HAP-1 (cell line): ENCODE data around the gene CNTNAP2.

Source experiments
- DNase-seq, 2 experiments: peaks; one replicate each; pipeline ENCODE4 v3.0.0-alpha.2; 2016 to 2020; ENCODE audit warnings: low spot score in 2 of 2
- H3K27me3 ChIP-seq: fragments of 250-450 bp; sonication (Bioruptor Pico); 2 replicates; pipeline ENCODE4 v1.5.1; 2020; ENCODE audit warnings: low read depth, mild to moderate bottlenecking, moderate library complexity
- H3K36me3 ChIP-seq: fragments of 250-450 bp; sonication (Bioruptor Pico); replicated peaks from 2 replicates; pipeline ENCODE4 v1.5.1; 2020; ENCODE audit warnings: mild to moderate bottlenecking
- H3K4me1 ChIP-seq: fragments of 250-450 bp; sonication (Bioruptor Pico); 2 replicates; pipeline ENCODE4 v1.5.1; 2020; ENCODE audit warnings: mild to moderate bottlenecking
- H3K4me3 ChIP-seq: fragments of 250-450 bp; sonication (Bioruptor Pico); 2 replicates; pipeline ENCODE4 v1.5.1; 2020; ENCODE audit warnings: mild to moderate bottlenecking, moderate library complexity
- H3K9me3 ChIP-seq: fragments of 250-450 bp; sonication (Bioruptor Pico); 2 replicates; pipeline ENCODE4 v1.5.1; 2020; ENCODE audit warnings: mild to moderate bottlenecking, moderate library complexity
- in situ Hi-C: fragments of 300-500 bp; cut with MboI; formaldehyde crosslinking; loops from 3 replicates; pipeline ENCODE4 v1.14.3; 2020; ENCODE audit warnings: low sequenced_read_pairs, inconsistent platforms, mixed read lengths

CNTNAP2 gene

GRCh38 chr7:146791344-146792285, 675.0 kb downstream of the CNTNAP2 start:
- H3K4me3 ChIP-seq = no peak overlapping the region

GRCh38 chr7:146804620-146805019, 688.0 kb downstream of the CNTNAP2 start:
- no peak for DNase-seq
- Histone ChIP-seq H3K4me1 (no peaks in the 10 kb centered on the region), H3K9me3 (no peaks in the 10 kb centered on the region), H3K36me3 (no peaks in the 10 kb centered on the region), H3K27me3 (no peaks in the 10 kb centered on the region), H3K4me3 (no peak overlapping the region)
- in situ Hi-C loops = no loop called here

More at GRCh38 chr7:146791344-146792285, 675.0 kb downstream of the CNTNAP2 start:
- DNase-seq = peak in 1 of 2 experiments; percentile 4
- no peaks in the 10 kb centered on the region; the same call in 1 of the 2 replicates for H3K4me1 ChIP-seq
- no peaks in the 10 kb centered on the region for H3K36me3 ChIP-seq
- no peaks in the 10 kb centered on the region for H3K27me3 ChIP-seq
- H3K9me3 ChIP-seq = no peaks in the 10 kb centered on the region
- in situ Hi-C loops = no loop called here

GRCh38 chr7:146805082-146805481, 688.5 kb downstream of the CNTNAP2 start:
- DNase-seq = no peak
- in situ Hi-C loops = no loop called here
- no peaks in the 10 kb centered on the region for H3K9me3 ChIP-seq
- no peak overlapping the region for H3K4me3 ChIP-seq
- H3K36me3 ChIP-seq = no peaks in the 10 kb centered on the region
- H3K4me1 ChIP-seq = no peaks in the 10 kb centered on the region
- no peaks in the 10 kb centered on the region for H3K27me3 ChIP-seq

GRCh38 chr7:146826329-146826728, 709.7 kb downstream of the CNTNAP2 start:
- no peaks in the 10 kb centered on the region for H3K36me3 ChIP-seq
- in situ Hi-C loops = no loop called here
- no peaks in the 10 kb centered on the region for H3K27me3 ChIP-seq
- DNase-seq = no peak
- no peaks in the 10 kb centered on the region for H3K4me1 ChIP-seq
- H3K4me3 ChIP-seq = no peak overlapping the region
- no peaks in the 10 kb centered on the region for H3K9me3 ChIP-seq

GRCh38 chr7:146830686-146831085, 714.1 kb downstream of the CNTNAP2 start:
- in situ Hi-C loops = no loop called here
- H3K9me3 ChIP-seq = no peaks in the 10 kb centered on the region
- H3K4me1 ChIP-seq = no peaks in the 10 kb centered on the region
- no peaks in the 10 kb centered on the region for H3K27me3 ChIP-seq
- H3K36me3 ChIP-seq = no peaks in the 10 kb centered on the region
- H3K4me3 ChIP-seq = no peak overlapping the region
- DNase-seq = no peak

- H3K36me3 ChIP-seq = no peaks in the 10 kb centered on the region
- H3K4me3 ChIP-seq = no peak overlapping the region
- no peaks in the 10 kb centered on the region for H3K9me3 ChIP-seq
- DNase-seq = no peak
- H3K27me3 ChIP-seq = no peaks in the 10 kb centered on the region
- in situ Hi-C loops = no loop called here
- H3K4me1 ChIP-seq = no peaks in the 10 kb centered on the region
Observed at GRCh38 chr7:146831875-146832274, 715.3 kb downstream of the CNTNAP2 start.

GRCh38 chr7:146844405-146844804, 727.8 kb downstream of the CNTNAP2 start:
- Histone ChIP-seq H3K27me3 (no peaks in the 10 kb centered on the region), H3K4me3 (no peak overlapping the region), H3K9me3 (no peaks in the 10 kb centered on the region), H3K4me1 (no peaks in the 10 kb centered on the region), H3K36me3 (no peaks in the 10 kb centered on the region)
- in situ Hi-C loops = no loop called here
- DNase-seq = no peak

GRCh38 chr7:146858690-146859089, 742.1 kb downstream of the CNTNAP2 start:
- Histone ChIP-seq H3K4me3 (no peak overlapping the region), H3K27me3 (no peaks in the 10 kb centered on the region), H3K36me3 (no peaks in the 10 kb centered on the region), H3K9me3 (no peaks in the 10 kb centered on the region), H3K4me1 (0 out of 2 replicates have a peak, but pooled peaks cover 4% of the 10 kb centered on the region)
- no peak for DNase-seq
- in situ Hi-C loops = no loop called here

GRCh38 chr7:146861701-146862100, 745.1 kb downstream of the CNTNAP2 start:
- in situ Hi-C loops = no loop called here
- no peaks in the 10 kb centered on the region for H3K36me3 ChIP-seq

GRCh38 chr7:146862415-146862814, 745.8 kb downstream of the CNTNAP2 start:
- DNase-seq = peak in 1 of 2 experiments; percentile 47
- Histone ChIP-seq H3K36me3 (no peaks in the 10 kb centered on the region), H3K27me3 (no peaks in the 10 kb centered on the region), H3K4me1 (0 out of 2 replicates have a peak, but pooled peaks cover 4% of the 10 kb centered on the region), H3K4me3 (no peak overlapping the region), H3K9me3 (no peaks in the 10 kb centered on the region)
- in situ Hi-C loops = no loop called here

More at GRCh38 chr7:146861701-146862100, 745.1 kb downstream of the CNTNAP2 start:
- no peak for DNase-seq
- no peaks in the 10 kb centered on the region for H3K27me3 ChIP-seq
- H3K9me3 ChIP-seq = no peaks in the 10 kb centered on the region
- H3K4me1 ChIP-seq = 0 out of 2 replicates have a peak, but pooled peaks cover 4% of the 10 kb centered on the region
- no peak overlapping the region for H3K4me3 ChIP-seq

GRCh38 chr7:146864644-146865043, 748.0 kb downstream of the CNTNAP2 start:
- Histone ChIP-seq H3K4me1 (0 out of 2 replicates have a peak, but pooled peaks cover 4% of the 10 kb centered on the region), H3K36me3 (no peaks in the 10 kb centered on the region), H3K27me3 (no peaks in the 10 kb centered on the region), H3K4me3 (no peak overlapping the region), H3K9me3 (no peaks in the 10 kb centered on the region)
- DNase-seq = no peak
- in situ Hi-C loops = no loop called here

- Histone ChIP-seq H3K27me3 (no peaks in the 10 kb centered on the region), H3K4me1 (0 out of 2 replicates have a peak, but pooled peaks cover 4% of the 10 kb centered on the region), H3K36me3 (no peaks in the 10 kb centered on the region), H3K4me3 (no peak overlapping the region), H3K9me3 (no peaks in the 10 kb centered on the region)
- in situ Hi-C loops = no loop called here
- no peak for DNase-seq
Observed at GRCh38 chr7:146865696-146866095, 749.1 kb downstream of the CNTNAP2 start.

- no peaks in the 10 kb centered on the region for H3K36me3 ChIP-seq
- DNase-seq = no peak
- H3K4me1 ChIP-seq = peaks cover 18% of the 10 kb centered on the region
- H3K9me3 ChIP-seq = no peaks in the 10 kb centered on the region
- H3K4me3 ChIP-seq = no peak overlapping the region
- in situ Hi-C loops = no loop called here
- no peaks in the 10 kb centered on the region for H3K27me3 ChIP-seq
Observed at GRCh38 chr7:146874722-146875121, 758.1 kb downstream of the CNTNAP2 start.

- H3K9me3 ChIP-seq = no peaks in the 10 kb centered on the region
- in situ Hi-C loops = no loop called here
- no peaks in the 10 kb centered on the region for H3K36me3 ChIP-seq
- peak; percentile 27 to 86 for DNase-seq
- H3K4me1 ChIP-seq = peaks cover 18% of the 10 kb centered on the region
- no peak overlapping the region for H3K4me3 ChIP-seq
- no peaks in the 10 kb centered on the region for H3K27me3 ChIP-seq
Observed at GRCh38 chr7:146875237-146875785, 758.7 kb downstream of the CNTNAP2 start.
